Gastroesophageal sphincter (tissue), 4 donors: ENCODE measurements around the gene EEF2. TPM values are rescaled to one million over a fixed set of nuclear protein-coding genes. Genes with fewer than 3 reads are reported as not detected.

ENCODE experiments used
- ATAC-seq: fragments of 150-250 bp; one replicate; pipeline ENCODE4 v1.9.1; 2016; ENCODE audit warnings: mild to moderate bottlenecking, moderate library complexity
- H3K27ac ChIP-seq, 4 donors: fragments of 200-600 bp; sonication (generic) in 3 of 4; 1 replicate in 3 of 4; 2 replicates in 1 of 4; pipeline ENCODE4 v1.5.1; 2016 to 2019
- H3K27me3 ChIP-seq: fragments of 200-600 bp; sonication (generic); one replicate; pipeline ENCODE4 v1.5.1; 2019
- H3K36me3 ChIP-seq, 2 donors: fragments of 200-600 bp; sonication (generic); one replicate each; pipeline ENCODE4 v1.5.1; 2019; ENCODE audit warnings: control low read depth in 1 of 2
- H3K4me1 ChIP-seq, 3 donors: fragments of 200-600 bp; sonication (generic); 1 replicate in 2 of 3; 2 replicates in 1 of 3; pipeline ENCODE4 v1.5.1; 2016 to 2019; ENCODE audit warnings: control low read depth in 2 of 3
- H3K4me3 ChIP-seq, 2 donors: fragments of 200-600 bp; sonication (generic); one replicate each; pipeline ENCODE4 v1.5.1; 2019; ENCODE audit warnings: mild to moderate bottlenecking in 1 of 2, moderate library complexity in 1 of 2
- H3K9me3 ChIP-seq, 3 donors: fragments of 200-600 bp; sonication (generic); one replicate each; pipeline ENCODE4 v1.5.1; 2017 to 2019; ENCODE audit warnings: control low read depth in 2 of 3
- CTCF ChIP-seq, 4 experiments: fragments of 200-600 bp in 2 of 4; fragments of 450-650 bp in 2 of 4; sonication (generic) in 1 of 4; IDR thresholded peaks; one replicate each; pipeline ENCODE4 v1.5.1; 2017 to 2019; ENCODE audit warnings: antibody characterized with exemption in 4 of 4, mild to moderate bottlenecking in 2 of 4, moderate library complexity in 2 of 4
- EP300 ChIP-seq: sonication (generic); formaldehyde crosslinking; IDR thresholded peaks from one replicate; pipeline ENCODE4 v1.6.1; 2017; ENCODE audit warnings: antibody characterized with exemption, mild to moderate bottlenecking
- POLR2A ChIP-seq, 2 donors: fragments of 450-650 bp; IDR thresholded peaks; one replicate each; pipeline ENCODE4 v1.6.1; 2017; ENCODE audit warnings: antibody characterized with exemption in 2 of 2, mild to moderate bottlenecking in 2 of 2, moderate library complexity in 1 of 2
- POLR2AphosphoS5 ChIP-seq: sonication (generic); formaldehyde crosslinking; IDR thresholded peaks from one replicate; pipeline ENCODE4 v1.6.1; 2017; ENCODE audit warnings: antibody characterized with exemption
- WGBS, 2 donors: methylation state at CpG; one replicate each; pipeline ENCODE4 v1.1.5; 2018; ENCODE audit warnings: low coverage in 1 of 2; 5-methylcytosine and 5-hydroxymethylcytosine counted together
- total RNA-seq, 4 donors: library from RNA; depleted of rRNA; stranded (reverse); fragments of >200 nt; gene quantifications; one replicate each; pipeline ENCODE4 v1.1.0, GENCODE V29; 2016

EEF2 gene
- total RNA-seq, 4 donors from 2014 or later: 2,212 to 2,463 (median 2,311) TPM

GRCh38 chr19:3985643-3986259 is 488 bp upstream of the EEF2 start:
- peaks cover 6 to 70% (median 34%) of the 10 kb centered on the region in 3 donors for H3K4me1 ChIP-seq
- H3K36me3 ChIP-seq: peaks cover 2 to 34% of the 10 kb centered on the region in 2 donors
- WGBS, 2 donors: 3% methylated on average over 12 to 14 of the region's 19 CpGs
- peak; percentile 0 for ATAC-seq
- peak overlapping the region; percentile 70 to 96 (median 94) for H3K27ac ChIP-seq
- no peaks in the 10 kb centered on the region for H3K27me3 ChIP-seq
- H3K9me3 ChIP-seq: no peaks in the 10 kb centered on the region
- H3K4me3 ChIP-seq: peak overlapping the region; percentile 80 to 94
- TF ChIP-seq POLR2AphosphoS5 (no peak), POLR2A (IDR thresholded peaks at IDR 0.05) (no peak), EP300 (no peak), CTCF (IDR thresholded peaks at IDR 0.05) (no peak)

- peak; percentile 4 for ATAC-seq
- no peaks in the 10 kb centered on the region for H3K9me3 ChIP-seq
- TF ChIP-seq POLR2A (IDR thresholded peaks at IDR 0.05) (no peak), CTCF (IDR thresholded peaks at IDR 0.05) (no peak), POLR2AphosphoS5 (no peak), EP300 (no peak)
- peak overlapping the region; percentile 80 to 94 for H3K4me3 ChIP-seq
- no peaks in the 10 kb centered on the region for H3K27me3 ChIP-seq
- 0% methylated on average over 8 to 9 of the region's 10 CpGs for WGBS, 2 donors
- peaks cover 6 to 82% (median 34%) of the 10 kb centered on the region in 3 donors for H3K4me1 ChIP-seq
- H3K27ac ChIP-seq: peak overlapping the region; percentile 91 to 96 (median 94)
- peaks cover 4 to 46% of the 10 kb centered on the region in 2 donors for H3K36me3 ChIP-seq
Observed at GRCh38 chr19:3984584-3984907, 717 bp downstream of the EEF2 start.

- H3K36me3 ChIP-seq: peaks cover 4 to 50% of the 10 kb centered on the region in 2 donors
- H3K27ac ChIP-seq: peak overlapping the region; percentile 91 to 96 (median 94)
- H3K9me3 ChIP-seq: no peaks in the 10 kb centered on the region
- H3K4me3 ChIP-seq: peak overlapping the region; percentile 80 to 94
- no peak for TF ChIP-seq EP300
- TF ChIP-seq POLR2A (IDR thresholded peaks at IDR 0.05): peak in 1 of 2 donors; percentile 13
- no peak for TF ChIP-seq CTCF (IDR thresholded peaks at IDR 0.05)
- peak; percentile 32 for TF ChIP-seq POLR2AphosphoS5
- no peak for ATAC-seq
- peaks cover 6 to 82% (median 34%) of the 10 kb centered on the region in 3 donors for H3K4me1 ChIP-seq
- no peaks in the 10 kb centered on the region for H3K27me3 ChIP-seq
- 0 to 56% methylated on average over 1 to 6 of the region's 30 CpGs for WGBS, 2 donors
Observed at GRCh38 chr19:3983936-3984583, 1.2 kb downstream of the EEF2 start.

- Histone ChIP-seq H3K4me3 (peak overlapping the region in 1 of 2 donors; percentile 94), H3K36me3 (peaks cover 4 to 56% of the 10 kb centered on the region in 2 donors), H3K27me3 (no peaks in the 10 kb centered on the region), H3K27ac (peak overlapping the region in 3 of 4 donors; percentile 93 to 96 (median 94)), H3K4me1 (peaks cover 6 to 82% (median 34%) of the 10 kb centered on the region in 3 donors), H3K9me3 (no peaks in the 10 kb centered on the region)
- 14 to 71% methylated on average over 2 to 5 of the region's 7 CpGs for WGBS, 2 donors
- ATAC-seq: no peak
- TF ChIP-seq CTCF (IDR thresholded peaks at IDR 0.05) (no peak), POLR2AphosphoS5 (no peak), POLR2A (IDR thresholded peaks at IDR 0.05) (no peak), EP300 (no peak)
Observed at GRCh38 chr19:3983542-3983914, 1.7 kb downstream of the EEF2 start.
